NCI-H748 treated with DMSO at 0.1 percent for 48 hours (cell line): Measurements from ENCODE around the gene SACS.
A peak's percentile ranks its signal among the peaks of the same experiment; 100 is the strongest.
"Not testable (repeated sequence)": the region's sequence is repeated elsewhere in the genome, so short reads cannot be mapped to it uniquely, and the experiment has no call there.

ENCODE experiments used
- DNase-seq: peaks from one replicate; lab custom pipeline; 2025; lab: John Stamatoyannopoulos, UW

SACS gene

GRCh38 chr13:23414682-23415081 is 18.8 kb downstream of the SACS start:
- no peak for DNase-seq

GRCh38 chr13:23411706-23412105 is 21.8 kb downstream of the SACS start:
- no peak for DNase-seq

GRCh38 chr13:23411220-23411619 is 22.3 kb downstream of the SACS start:
- DNase-seq: no peak

- no peak for DNase-seq
Measured at GRCh38 chr13:23408026-23408425, 25.5 kb downstream of the SACS start.

GRCh38 chr13:23401156-23401555 is 32.3 kb downstream of the SACS start:
- not testable (repeated sequence) for DNase-seq

- peak; percentile 30 for DNase-seq
Measured at GRCh38 chr13:23399347-23399746, 34.2 kb downstream of the SACS start.

- no peak for DNase-seq
Measured at GRCh38 chr13:23394821-23395220, 38.7 kb downstream of the SACS start.

- DNase-seq: no peak
Measured at GRCh38 chr13:23392925-23393645, 40.4 kb downstream of the SACS start.

GRCh38 chr13:23392313-23392712 is 41.2 kb downstream of the SACS start:
- DNase-seq: no peak

- DNase-seq: no peak
Measured at GRCh38 chr13:23391752-23392151, 41.8 kb downstream of the SACS start.

- no peak for DNase-seq
Measured at GRCh38 chr13:23386533-23386932, 47.0 kb downstream of the SACS start.

GRCh38 chr13:23385931-23386330 is 47.6 kb downstream of the SACS start:
- no peak for DNase-seq

- DNase-seq: no peak
Measured at GRCh38 chr13:23384111-23384510, 49.4 kb downstream of the SACS start.

- no peak for DNase-seq
Measured at GRCh38 chr13:23383151-23383550, 50.4 kb downstream of the SACS start.

- no peak for DNase-seq
Measured at GRCh38 chr13:23381866-23382265, 51.6 kb downstream of the SACS start.

GRCh38 chr13:23380534-23380933 is 53.0 kb downstream of the SACS start:
- DNase-seq: no peak

GRCh38 chr13:23377983-23378632 is 55.4 kb downstream of the SACS start:
- DNase-seq: no peak

- no peak for DNase-seq
Measured at GRCh38 chr13:23377579-23377978, 55.9 kb downstream of the SACS start.

GRCh38 chr13:23375001-23375971 is 58.2 kb downstream of the SACS start:
- peak; percentile 97 for DNase-seq

GRCh38 chr13:23372264-23372906 is 61.1 kb downstream of the SACS start:
- DNase-seq: no peak

GRCh38 chr13:23367907-23368306 is 65.6 kb downstream of the SACS start:
- no peak for DNase-seq

GRCh38 chr13:23365652-23366051 is 67.8 kb downstream of the SACS start:
- DNase-seq: no peak
